Mesenchymal stem cell (in vitro differentiated cells and primary cell): ENCODE data around the gene UBE2G2.

Experiments
- DNase-seq: peaks from one replicate; pipeline ENCODE4 v3.0.0-alpha.2; 2013
- H2AFZ ChIP-seq: one replicate; pipeline ENCODE4 v1.6.1; 2013; ENCODE audit warnings: low read depth, mild to moderate bottlenecking, control low read depth, inconsistent platforms, low read length, moderate library complexity
- H2AK5ac ChIP-seq: 2 replicates; pipeline ENCODE4 v1.6.1; 2013; ENCODE audit warnings: low read length, moderate library complexity, mild to moderate bottlenecking, inconsistent platforms; ENCODE audit not compliant: severe bottlenecking
- H2BK120ac ChIP-seq: one replicate; pipeline ENCODE4 v1.6.1; 2013; ENCODE audit warnings: low read depth, mild to moderate bottlenecking, inconsistent platforms, low read length, moderate library complexity
- H2BK12ac ChIP-seq, 2 experiments: one replicate each; pipeline ENCODE4 v1.6.1; 2013; ENCODE audit warnings: inconsistent platforms in 2 of 2, low read length in 2 of 2, mild to moderate bottlenecking in 2 of 2, moderate library complexity in 2 of 2, control low read depth in 1 of 2
- H2BK15ac ChIP-seq: one replicate; pipeline ENCODE4 v1.6.1; 2013; ENCODE audit warnings: mild to moderate bottlenecking, low read depth, inconsistent platforms; ENCODE audit not compliant: poor library complexity, severe bottlenecking
- H2BK5ac ChIP-seq: 2 replicates; pipeline ENCODE4 v1.6.1; 2013; ENCODE audit warnings: low read depth, mild to moderate bottlenecking, low read length, control low read depth, inconsistent platforms; ENCODE audit not compliant: poor library complexity, severe bottlenecking
- H3K14ac ChIP-seq, 2 experiments: one replicate each; pipeline ENCODE4 v1.6.1; 2013; ENCODE audit warnings: inconsistent platforms in 2 of 2, low read length in 2 of 2, control low read depth in 1 of 2, mild to moderate bottlenecking in 1 of 2, moderate library complexity in 1 of 2
- H3K18ac ChIP-seq, 2 experiments: one replicate each; pipeline ENCODE4 v1.6.1; 2013; ENCODE audit warnings: inconsistent platforms in 2 of 2, low read length in 2 of 2, control low read depth in 1 of 2, low read depth in 1 of 2, mild to moderate bottlenecking in 1 of 2
- H3K23ac ChIP-seq, 2 experiments: one replicate each; pipeline ENCODE4 v1.6.1; 2013; ENCODE audit warnings: inconsistent platforms in 2 of 2, low read length in 2 of 2, mild to moderate bottlenecking in 2 of 2, moderate library complexity in 2 of 2, control low read depth in 1 of 2
- H3K27ac ChIP-seq: 2 replicates; pipeline ENCODE4 v1.5.1; 2013; ENCODE audit warnings: mild to moderate bottlenecking, moderate library complexity, low read length, control low read depth, inconsistent platforms; ENCODE audit not compliant: poor library complexity, severe bottlenecking
- H3K27me3 ChIP-seq, 2 experiments: 2 replicates each; pipeline versions ENCODE4 v1.6.1 to v1.7.0; 2013; ENCODE audit warnings: low read length in 2 of 2, mild to moderate bottlenecking in 2 of 2, moderate library complexity in 2 of 2, control low read depth in 1 of 2, inconsistent platforms in 1 of 2; ENCODE audit not compliant: control insufficient read depth in 1 of 2, insufficient read depth in 1 of 2
- H3K36me3 ChIP-seq, 2 experiments: 2 replicates each; pipeline versions ENCODE4 v1.6.1 to v1.7.0; 2013; ENCODE audit warnings: low read length in 2 of 2, control low read depth in 1 of 2, inconsistent platforms in 1 of 2, low read depth in 1 of 2, mild to moderate bottlenecking in 1 of 2; ENCODE audit not compliant: insufficient read depth in 2 of 2, control insufficient read depth in 1 of 2
- H3K4ac ChIP-seq, 2 experiments: one replicate each; pipeline ENCODE4 v1.6.1; 2013; ENCODE audit warnings: inconsistent platforms in 2 of 2, low read length in 2 of 2, mild to moderate bottlenecking in 2 of 2, moderate library complexity in 2 of 2, control low read depth in 1 of 2, low read depth in 1 of 2
- H3K4me1 ChIP-seq: 2 replicates; pipeline ENCODE4 v1.6.1; 2013; ENCODE audit warnings: low read depth, low read length, control low read depth; ENCODE audit not compliant: control insufficient read depth, insufficient read depth
- H3K4me2 ChIP-seq: 2 replicates; pipeline ENCODE4 v1.6.1; 2013; ENCODE audit warnings: low read length, mild to moderate bottlenecking, inconsistent platforms; ENCODE audit not compliant: poor library complexity, severe bottlenecking
- H3K4me3 ChIP-seq, 2 experiments: 2 replicates each; pipeline versions ENCODE4 v1.5.1 to v1.7.0; 2013; ENCODE audit warnings: low read length in 2 of 2, mild to moderate bottlenecking in 2 of 2, control low read depth in 1 of 2, low read depth in 1 of 2; ENCODE audit not compliant: insufficient read depth in 1 of 2
- H3K79me1 ChIP-seq: replicated peaks from 2 replicates; pipeline ENCODE4 v1.6.1; 2013; ENCODE audit warnings: mild to moderate bottlenecking, control low read depth, low read length, inconsistent platforms; ENCODE audit not compliant: poor library complexity, severe bottlenecking
- H3K9ac ChIP-seq: 2 replicates; pipeline ENCODE4 v1.7.0; 2013; ENCODE audit warnings: mild to moderate bottlenecking, low read length, moderate library complexity
- H3K9me3 ChIP-seq: 2 replicates; pipeline ENCODE4 v1.7.0; 2013; ENCODE audit warnings: mild to moderate bottlenecking, low read length; ENCODE audit not compliant: control insufficient read depth
- H4K8ac ChIP-seq: one replicate; pipeline ENCODE4 v1.6.1; 2013; ENCODE audit warnings: inconsistent platforms, mild to moderate bottlenecking, low read length, moderate library complexity
- H4K91ac ChIP-seq: one replicate; pipeline ENCODE4 v1.6.1; 2013; ENCODE audit warnings: mild to moderate bottlenecking, low read length, inconsistent platforms
- WGBS: methylation state at CpG from one replicate; pipeline ENCODE4 v1.1.7; 2013; ENCODE audit warnings: mixed read lengths; 5-methylcytosine and 5-hydroxymethylcytosine counted together

The UBE2G2 gene

GRCh38 chr21:44764319-44765230 lies 37.0 kb downstream of the UBE2G2 start:
- 83% methylated on average over 26 of the region's 26 CpGs for WGBS
- Histone ChIP-seq H2BK120ac (no peak overlapping the region), H3K4ac (no peak overlapping the region), H3K4me3 (no peak overlapping the region), H3K27me3 (peaks cover 20 to 23% of the 10 kb centered on the region in 2 experiments), H3K23ac (no peak overlapping the region), H2AFZ (no peak overlapping the region), H4K91ac (no peak overlapping the region), H2AK5ac (no peak overlapping the region), H3K79me1 (no peaks in the 10 kb centered on the region), H2BK5ac (no peak overlapping the region), H2BK15ac (no peak overlapping the region), H3K14ac (no peak overlapping the region), H2BK12ac (no peak overlapping the region), H3K9ac (no peak overlapping the region), H3K4me2 (no peak overlapping the region), H4K8ac (no peak overlapping the region), H3K4me1 (peaks cover 42% of the 10 kb centered on the region), H3K18ac (no peak overlapping the region), H3K36me3 (peaks cover 11 to 12% of the 10 kb centered on the region in 2 experiments), H3K9me3 (no peaks in the 10 kb centered on the region), H3K27ac (no peak overlapping the region)
- DNase-seq = no peak

GRCh38 chr21:44763451-44764318 lies 37.9 kb downstream of the UBE2G2 start:
- no peak overlapping the region for H3K23ac ChIP-seq
- H2BK12ac ChIP-seq = no peak overlapping the region
- no peak overlapping the region for H4K8ac ChIP-seq
- H2BK15ac ChIP-seq = no peak overlapping the region
- H4K91ac ChIP-seq = no peak overlapping the region
- H2BK120ac ChIP-seq = no peak overlapping the region
- H2AK5ac ChIP-seq = no peak overlapping the region
- H3K9me3 ChIP-seq = no peaks in the 10 kb centered on the region
- H3K4me1 ChIP-seq = peaks cover 39% of the 10 kb centered on the region
- H3K79me1 ChIP-seq = no peaks in the 10 kb centered on the region
- no peak overlapping the region for H3K9ac ChIP-seq
- peaks cover 23% of the 10 kb centered on the region in 2 experiments for H3K27me3 ChIP-seq
- H3K27ac ChIP-seq = no peak overlapping the region
- H3K4me3 ChIP-seq = no peak overlapping the region
- no peak overlapping the region for H2AFZ ChIP-seq
- no peak overlapping the region for H3K14ac ChIP-seq
- DNase-seq = no peak
- H2BK5ac ChIP-seq = no peak overlapping the region
- H3K4me2 ChIP-seq = no peak overlapping the region
- H3K36me3 ChIP-seq = peaks cover 6 to 12% of the 10 kb centered on the region in 2 experiments
- H3K18ac ChIP-seq = no peak overlapping the region
- H3K4ac ChIP-seq = no peak overlapping the region
- 90% methylated on average over 16 of the region's 25 CpGs for WGBS

- DNase-seq = no peak
- Histone ChIP-seq H2AK5ac (no peak overlapping the region), H2BK15ac (no peak overlapping the region), H3K79me1 (no peaks in the 10 kb centered on the region), H3K27ac (no peak overlapping the region), H2AFZ (no peak overlapping the region), H4K8ac (no peak overlapping the region), H2BK12ac (no peak overlapping the region), H3K27me3 (peaks cover 26 to 29% of the 10 kb centered on the region in 2 experiments), H4K91ac (no peak overlapping the region), H3K36me3 (peaks cover 0 to 9% of the 10 kb centered on the region in 2 experiments), H2BK120ac (no peak overlapping the region), H3K14ac (no peak overlapping the region), H3K9ac (no peak overlapping the region), H3K4me1 (peaks cover 32% of the 10 kb centered on the region), H3K4ac (no peak overlapping the region), H3K18ac (no peak overlapping the region), H3K4me3 (no peak overlapping the region), H2BK5ac (no peak overlapping the region), H3K23ac (no peak overlapping the region), H3K4me2 (no peak overlapping the region), H3K9me3 (no peaks in the 10 kb centered on the region)
- WGBS = 90% methylated on average over 8 of the region's 8 CpGs
Observed at GRCh38 chr21:44763050-44763378, 38.6 kb downstream of the UBE2G2 start.
